ENCODE results near the gene SLC39A8.

GRCh38 chr4:102315532-102315931, 29.8 kb downstream of the SLC39A8 start:
- TF ChIP-seq CTCF (IDR thresholded peaks at IDR 0.05) (no peak), POLR2AphosphoS5 (IDR thresholded peaks at IDR 0.05) (no peak), POLR2A (IDR thresholded peaks at IDR 0.05) (no peak)

Measured in prostate gland (tissue), 2 donors.